ENCODE data around the gene ARHGAP10. TPM values are rescaled to one million over a fixed set of nuclear protein-coding genes. Genes with fewer than 3 reads are reported as not detected.
"Not testable (repeated sequence)": the region's sequence is repeated elsewhere in the genome, so short reads cannot be mapped to it uniquely, and the experiment has no call there.

The ARHGAP10 gene
- total RNA-seq, 1 experiment from 2014 or later, result 11.7 TPM

DNA sequence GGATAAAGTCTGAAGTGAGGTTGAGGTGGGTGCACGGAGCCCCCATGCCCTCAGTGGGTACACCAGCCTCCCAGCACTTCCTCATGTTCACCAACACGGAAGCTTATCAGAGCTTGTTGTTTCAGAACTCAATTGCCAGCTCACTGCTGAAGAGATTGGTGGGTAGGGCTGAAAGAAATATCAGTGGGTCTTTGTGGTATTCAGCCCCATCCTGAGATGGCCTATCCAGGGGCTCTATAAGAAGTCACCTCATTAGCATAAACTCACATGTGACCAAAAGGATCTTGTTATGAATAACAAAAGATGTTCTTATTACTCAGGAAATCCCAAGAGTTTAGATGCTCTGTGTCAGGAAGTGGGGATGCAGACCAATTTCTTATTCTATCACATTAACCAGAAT, 177.3 kb downstream of the ARHGAP10 start:
- no TSS peak for BruUV-seq (replicated peaks)
- Histone ChIP-seq H3K4me1 (ENCODE audit: control insufficient read depth, insufficient read depth, low read length) (no peaks in the 10 kb centered on the region), H3K36me3 (ENCODE audit: control insufficient read depth, insufficient read depth, low read length) (no peaks in the 10 kb centered on the region), H3K4me3 (ENCODE audit: low read depth in 2 of 2, low read length in 2 of 2) (no peak overlapping the region), H3K27ac (ENCODE audit: low read length) (no peak overlapping the region), H3K27me3 (ENCODE audit: control insufficient read depth, insufficient read depth, low read length) (no peaks in the 10 kb centered on the region), H3K9me3 (ENCODE audit: control insufficient read depth, insufficient read depth, low read depth, low read length) (no peaks in the 10 kb centered on the region)
- TF ChIP-seq, protein P1, sequence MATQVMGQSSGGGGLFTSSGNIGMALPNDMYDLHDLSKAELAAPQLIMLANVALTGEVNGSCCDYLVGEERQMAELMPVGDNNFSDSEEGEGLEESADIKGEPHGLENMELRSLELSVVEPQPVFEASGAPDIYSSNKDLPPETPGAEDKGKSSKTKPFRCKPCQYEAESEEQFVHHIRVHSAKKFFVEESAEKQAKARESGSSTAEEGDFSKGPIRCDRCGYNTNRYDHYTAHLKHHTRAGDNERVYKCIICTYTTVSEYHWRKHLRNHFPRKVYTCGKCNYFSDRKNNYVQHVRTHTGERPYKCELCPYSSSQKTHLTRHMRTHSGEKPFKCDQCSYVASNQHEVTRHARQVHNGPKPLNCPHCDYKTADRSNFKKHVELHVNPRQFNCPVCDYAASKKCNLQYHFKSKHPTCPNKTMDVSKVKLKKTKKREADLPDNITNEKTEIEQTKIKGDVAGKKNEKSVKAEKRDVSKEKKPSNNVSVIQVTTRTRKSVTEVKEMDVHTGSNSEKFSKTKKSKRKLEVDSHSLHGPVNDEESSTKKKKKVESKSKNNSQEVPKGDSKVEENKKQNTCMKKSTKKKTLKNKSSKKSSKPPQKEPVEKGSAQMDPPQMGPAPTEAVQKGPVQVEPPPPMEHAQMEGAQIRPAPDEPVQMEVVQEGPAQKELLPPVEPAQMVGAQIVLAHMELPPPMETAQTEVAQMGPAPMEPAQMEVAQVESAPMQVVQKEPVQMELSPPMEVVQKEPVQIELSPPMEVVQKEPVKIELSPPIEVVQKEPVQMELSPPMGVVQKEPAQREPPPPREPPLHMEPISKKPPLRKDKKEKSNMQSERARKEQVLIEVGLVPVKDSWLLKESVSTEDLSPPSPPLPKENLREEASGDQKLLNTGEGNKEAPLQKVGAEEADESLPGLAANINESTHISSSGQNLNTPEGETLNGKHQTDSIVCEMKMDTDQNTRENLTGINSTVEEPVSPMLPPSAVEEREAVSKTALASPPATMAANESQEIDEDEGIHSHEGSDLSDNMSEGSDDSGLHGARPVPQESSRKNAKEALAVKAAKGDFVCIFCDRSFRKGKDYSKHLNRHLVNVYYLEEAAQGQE (IDR thresholded peaks at IDR 0.05; ENCODE audit: insufficient read depth in 1 of 2, low read depth in 2 of 2, low read length in 1 of 2), result no peak
- TF ChIP-seq POLR2AphosphoS5 (IDR thresholded peaks at IDR 0.05; ENCODE audit: low read depth, low read length) (no peak), SIN3A (IDR thresholded peaks at IDR 0.05; ENCODE audit: borderline replicate concordance, insufficient read depth, low read depth, low read length) (no peak), TCF7L2 (IDR thresholded peaks at IDR 0.05; ENCODE audit: low read depth, low read length) (no peak)
- TF ChIP-seq, protein P2, sequence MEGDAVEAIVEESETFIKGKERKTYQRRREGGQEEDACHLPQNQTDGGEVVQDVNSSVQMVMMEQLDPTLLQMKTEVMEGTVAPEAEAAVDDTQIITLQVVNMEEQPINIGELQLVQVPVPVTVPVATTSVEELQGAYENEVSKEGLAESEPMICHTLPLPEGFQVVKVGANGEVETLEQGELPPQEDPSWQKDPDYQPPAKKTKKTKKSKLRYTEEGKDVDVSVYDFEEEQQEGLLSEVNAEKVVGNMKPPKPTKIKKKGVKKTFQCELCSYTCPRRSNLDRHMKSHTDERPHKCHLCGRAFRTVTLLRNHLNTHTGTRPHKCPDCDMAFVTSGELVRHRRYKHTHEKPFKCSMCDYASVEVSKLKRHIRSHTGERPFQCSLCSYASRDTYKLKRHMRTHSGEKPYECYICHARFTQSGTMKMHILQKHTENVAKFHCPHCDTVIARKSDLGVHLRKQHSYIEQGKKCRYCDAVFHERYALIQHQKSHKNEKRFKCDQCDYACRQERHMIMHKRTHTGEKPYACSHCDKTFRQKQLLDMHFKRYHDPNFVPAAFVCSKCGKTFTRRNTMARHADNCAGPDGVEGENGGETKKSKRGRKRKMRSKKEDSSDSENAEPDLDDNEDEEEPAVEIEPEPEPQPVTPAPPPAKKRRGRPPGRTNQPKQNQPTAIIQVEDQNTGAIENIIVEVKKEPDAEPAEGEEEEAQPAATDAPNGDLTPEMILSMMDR (IDR thresholded peaks at IDR 0.05), result no peak
- ChIA-PET CTCF (no interaction called here), POLR2A (no interaction called here)
- intact Hi-C loops (cut with micrococcal nuclease; ENCODE audit: unreplicated experiment), result no loop called here
- in situ Hi-C loops (cut with HindIII; ENCODE audit: low pct_unique_long_range_greater_than_20kb, low sequenced_read_pairs), result no loop called here
- DNase-seq (ENCODE audit: low read depth, low spot score) (no peak), ATAC-seq (no peak)

DNA sequence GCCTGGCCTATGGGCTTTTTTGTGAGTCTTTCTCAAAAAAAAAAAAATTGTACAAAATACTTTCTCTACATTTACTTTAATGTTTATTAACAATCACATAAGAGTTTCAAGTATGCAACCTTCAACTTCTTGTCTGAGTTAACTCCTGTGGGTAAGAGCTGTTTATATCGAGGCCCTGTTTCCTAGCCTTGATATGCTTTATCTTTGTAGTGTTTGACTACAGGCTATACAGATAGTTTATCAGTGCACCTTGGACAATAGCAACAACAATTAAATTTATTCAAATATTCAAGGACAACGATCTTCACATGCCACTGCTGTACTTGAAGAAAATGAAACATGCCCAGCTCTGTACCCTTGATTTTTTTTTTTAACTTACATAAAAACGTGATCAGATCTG, 178.4 kb downstream of the ARHGAP10 start:
- Histone ChIP-seq H3K4me3 (ENCODE audit: low read depth in 2 of 2, low read length in 2 of 2) (no peak overlapping the region), H3K4me1 (ENCODE audit: control insufficient read depth, insufficient read depth, low read length) (no peaks in the 10 kb centered on the region), H3K27ac (ENCODE audit: low read length) (no peak overlapping the region), H3K27me3 (ENCODE audit: control insufficient read depth, insufficient read depth, low read length) (no peaks in the 10 kb centered on the region), H3K36me3 (ENCODE audit: control insufficient read depth, insufficient read depth, low read length) (no peaks in the 10 kb centered on the region), H3K9me3 (ENCODE audit: control insufficient read depth, insufficient read depth, low read depth, low read length) (no peaks in the 10 kb centered on the region)
- in situ Hi-C loops (cut with HindIII; ENCODE audit: low pct_unique_long_range_greater_than_20kb, low sequenced_read_pairs) (no loop called here), intact Hi-C loops (cut with micrococcal nuclease; ENCODE audit: unreplicated experiment) (no loop called here)
- DNase-seq (ENCODE audit: low read depth, low spot score) (no peak), ATAC-seq (no peak)
- ChIA-PET POLR2A (no interaction called here), CTCF (no interaction called here)
- TF ChIP-seq POLR2AphosphoS5 (IDR thresholded peaks at IDR 0.05; ENCODE audit: low read depth, low read length) (no peak), TCF7L2 (IDR thresholded peaks at IDR 0.05; ENCODE audit: low read depth, low read length) (no peak), SIN3A (IDR thresholded peaks at IDR 0.05; ENCODE audit: borderline replicate concordance, insufficient read depth, low read depth, low read length) (no peak)
- TF ChIP-seq, protein P1 (IDR thresholded peaks at IDR 0.05; ENCODE audit: insufficient read depth in 1 of 2, low read depth in 2 of 2, low read length in 1 of 2), result no peak
- TF ChIP-seq, protein P2 (IDR thresholded peaks at IDR 0.05), result no peak
- no TSS peak for BruUV-seq (replicated peaks)

GRCh38 chr4:147912106-147912505, 180.2 kb downstream of the ARHGAP10 start:
- H3K27me3 ChIP-seq (ENCODE audit: control insufficient read depth, insufficient read depth, low read length); H3K4me1 ChIP-seq (ENCODE audit: control insufficient read depth, insufficient read depth, low read length); BruUV-seq (replicated peaks); in situ Hi-C loops (cut with HindIII; ENCODE audit: low pct_unique_long_range_greater_than_20kb, low sequenced_read_pairs); ATAC-seq; H3K36me3 ChIP-seq (ENCODE audit: control insufficient read depth, insufficient read depth, low read length); H3K27ac ChIP-seq (ENCODE audit: low read length); intact Hi-C loops (cut with micrococcal nuclease; ENCODE audit: unreplicated experiment); DNase-seq (ENCODE audit: low read depth, low spot score); H3K4me3 ChIP-seq (ENCODE audit: low read depth in 2 of 2, low read length in 2 of 2); H3K9me3 ChIP-seq (ENCODE audit: control insufficient read depth, insufficient read depth, low read depth, low read length): not testable (repeated sequence)
- ChIA-PET CTCF (interaction anchor here (0.6 kb wide), 1 partner anchor 48 kb away, joined by 4 read pairs; no protein-coding TSS in a partner anchor), POLR2A (interaction anchor here (0.6 kb wide), 1 partner anchor 239 kb away, joined by 3 read pairs; no protein-coding TSS in a partner anchor)

Data from Panc1 (cell line).